CD4-positive, alpha-beta T cell (primary cell): ENCODE results near the gene SLCO2A1. TPM values are rescaled to one million over a fixed set of nuclear protein-coding genes. Genes with fewer than 3 reads are reported as not detected.

Experiments used
- ATAC-seq: fragments of 200-7000 bp; cut with Tn5 transposase; one replicate; pipeline ENCODE4 v1.10.0; 2022; ENCODE audit warnings: mild to moderate bottlenecking; ENCODE audit not compliant: poor library complexity
- CTCF ChIA-PET: fragments of 350-600 bp; sonication (Branson Sonifier 250); formaldehyde crosslinking; loops from one replicate; lab custom pipeline; 2021; ENCODE audit warnings: antibody characterized with exemption, inconsistent platforms; lab: Charles Lee
- POLR2A ChIA-PET: fragments of 350-600 bp; sonication (Branson Sonifier 250); formaldehyde crosslinking; loops from one replicate; lab custom pipeline; 2021; ENCODE audit warnings: antibody characterized with exemption, inconsistent platforms; lab: Charles Lee
- DNase-seq, 14 experiments: peaks; one replicate each; pipeline ENCODE4 v3.0.0-alpha.2; 2013 to 2020; ENCODE audit warnings: mixed read lengths in 2 of 14
- H3K27ac ChIP-seq, 2 donors: one replicate each; pipeline versions ENCODE4 v1.5.1 to v1.7.0; 2013; ENCODE audit warnings: low read length in 2 of 2, low read depth in 1 of 2, mild to moderate bottlenecking in 1 of 2
- H3K27me3 ChIP-seq, 2 experiments: 1 replicate in 1 of 2; 2 replicates in 1 of 2; pipeline versions ENCODE4 v1.6.1 to v1.7.0; 2013; ENCODE audit warnings: low read length in 2 of 2, control low read depth in 1 of 2, mild to moderate bottlenecking in 1 of 2, moderate library complexity in 1 of 2; ENCODE audit not compliant: insufficient read depth in 2 of 2, control insufficient read depth in 1 of 2
- H3K36me3 ChIP-seq: one replicate; pipeline ENCODE4 v1.6.1; 2013; ENCODE audit warnings: low read length, control low read depth; ENCODE audit not compliant: insufficient read depth
- H3K4me1 ChIP-seq: one replicate; pipeline ENCODE4 v1.6.1; 2013; ENCODE audit warnings: low read length, control low read depth; ENCODE audit not compliant: insufficient read depth
- H3K4me3 ChIP-seq: one replicate; pipeline ENCODE4 v1.5.1; 2013; ENCODE audit warnings: mild to moderate bottlenecking, low read length, moderate library complexity
- H3K9me3 ChIP-seq, 2 experiments: 1 replicate in 1 of 2; 2 replicates in 1 of 2; pipeline versions ENCODE4 v1.6.1 to v1.7.0; 2013; ENCODE audit warnings: low read length in 2 of 2, mild to moderate bottlenecking in 2 of 2, control low read depth in 1 of 2, moderate library complexity in 1 of 2; ENCODE audit not compliant: control insufficient read depth in 1 of 2, insufficient read depth in 1 of 2
- H3K27ac Mint-ChIP-seq: one replicate; pipeline ENCODE4 v1.8.0; 2020; ENCODE audit warnings: mixed read lengths
- H3K27me3 Mint-ChIP-seq: one replicate; pipeline ENCODE4 v1.8.0; 2021; ENCODE audit warnings: mixed read lengths
- H3K36me3 Mint-ChIP-seq: one replicate; pipeline ENCODE4 v1.8.0; 2021; ENCODE audit warnings: low read depth, mixed read lengths
- H3K4me1 Mint-ChIP-seq: one replicate; pipeline ENCODE4 v1.8.0; 2021; ENCODE audit warnings: low read depth, mixed read lengths
- H3K4me3 Mint-ChIP-seq: one replicate; pipeline ENCODE4 v1.8.0; 2020; ENCODE audit warnings: mild to moderate bottlenecking, mixed read lengths
- H3K9me3 Mint-ChIP-seq: one replicate; pipeline ENCODE4 v1.8.0; 2020; ENCODE audit warnings: mixed read lengths
- intact Hi-C, 2 experiments: fragments of 100-400 bp; cut with DNase I in 1 of 2; cut with micrococcal nuclease in 1 of 2; formaldehyde crosslinking; loops; one replicate each; pipeline versions ENCODE4 v1.15.1 to v1.9.0; 2023 to 2025; cut with DNase I, micrococcal nuclease
- total RNA-seq, 174 experiments: library from RNA in 2 of 174; stranded (reverse) in 2 of 174; gene quantifications; one replicate each; pipeline ENCODE4 v1.2.3 and lab custom pipeline; 2021 to 2026
- TF ChIP-seq, protein P1 (sequence below): fragments of 200-600 bp; IDR thresholded peaks from one replicate; pipeline ENCODE4 v1.8.0; 2022; ENCODE audit warnings: antibody characterized with exemption, mild to moderate bottlenecking

SLCO2A1 gene
- total RNA-seq, 2 experiments from 2014 or later = not detected

DNA sequence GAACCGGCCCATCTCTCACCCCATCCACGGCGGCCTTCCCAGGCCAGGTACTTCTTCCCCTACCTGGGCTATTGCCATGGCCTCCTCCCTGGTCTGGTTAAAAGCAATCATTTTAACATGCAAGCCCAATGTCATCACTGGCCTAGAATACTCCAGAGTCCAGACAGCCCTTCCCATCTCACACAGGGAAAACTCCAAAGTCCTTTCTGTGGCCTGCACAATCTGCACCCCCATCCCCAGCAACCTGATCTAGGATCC, 45.8 kb upstream of the SLCO2A1 start:
- Histone ChIP-seq H3K4me3 (no peak overlapping the region), H3K27me3 (peaks cover 0 to 2% of the 10 kb centered on the region in 2 experiments), H3K9me3 (peaks cover 0 to 5% of the 10 kb centered on the region in 2 experiments), H3K4me1 (no peaks in the 10 kb centered on the region), H3K27ac (no peak overlapping the region), H3K36me3 (no peaks in the 10 kb centered on the region)
- ATAC-seq = no peak
- CTCF ChIA-PET = no interaction called here
- H3K4me1 Mint-ChIP-seq = no peaks in the 10 kb centered on the region
- H3K27me3 Mint-ChIP-seq = peaks cover 8% of the 10 kb centered on the region
- POLR2A ChIA-PET = no interaction called here
- H3K36me3 Mint-ChIP-seq = no peaks in the 10 kb centered on the region
- no peak overlapping the region for H3K4me3 Mint-ChIP-seq
- no peak overlapping the region for H3K27ac Mint-ChIP-seq
- intact Hi-C loops = no loop called here
- DNase-seq = no peak
- peaks cover 2% of the 10 kb centered on the region for H3K9me3 Mint-ChIP-seq
- TF ChIP-seq, protein P1, sequence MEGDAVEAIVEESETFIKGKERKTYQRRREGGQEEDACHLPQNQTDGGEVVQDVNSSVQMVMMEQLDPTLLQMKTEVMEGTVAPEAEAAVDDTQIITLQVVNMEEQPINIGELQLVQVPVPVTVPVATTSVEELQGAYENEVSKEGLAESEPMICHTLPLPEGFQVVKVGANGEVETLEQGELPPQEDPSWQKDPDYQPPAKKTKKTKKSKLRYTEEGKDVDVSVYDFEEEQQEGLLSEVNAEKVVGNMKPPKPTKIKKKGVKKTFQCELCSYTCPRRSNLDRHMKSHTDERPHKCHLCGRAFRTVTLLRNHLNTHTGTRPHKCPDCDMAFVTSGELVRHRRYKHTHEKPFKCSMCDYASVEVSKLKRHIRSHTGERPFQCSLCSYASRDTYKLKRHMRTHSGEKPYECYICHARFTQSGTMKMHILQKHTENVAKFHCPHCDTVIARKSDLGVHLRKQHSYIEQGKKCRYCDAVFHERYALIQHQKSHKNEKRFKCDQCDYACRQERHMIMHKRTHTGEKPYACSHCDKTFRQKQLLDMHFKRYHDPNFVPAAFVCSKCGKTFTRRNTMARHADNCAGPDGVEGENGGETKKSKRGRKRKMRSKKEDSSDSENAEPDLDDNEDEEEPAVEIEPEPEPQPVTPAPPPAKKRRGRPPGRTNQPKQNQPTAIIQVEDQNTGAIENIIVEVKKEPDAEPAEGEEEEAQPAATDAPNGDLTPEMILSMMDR = no peak

DNA sequence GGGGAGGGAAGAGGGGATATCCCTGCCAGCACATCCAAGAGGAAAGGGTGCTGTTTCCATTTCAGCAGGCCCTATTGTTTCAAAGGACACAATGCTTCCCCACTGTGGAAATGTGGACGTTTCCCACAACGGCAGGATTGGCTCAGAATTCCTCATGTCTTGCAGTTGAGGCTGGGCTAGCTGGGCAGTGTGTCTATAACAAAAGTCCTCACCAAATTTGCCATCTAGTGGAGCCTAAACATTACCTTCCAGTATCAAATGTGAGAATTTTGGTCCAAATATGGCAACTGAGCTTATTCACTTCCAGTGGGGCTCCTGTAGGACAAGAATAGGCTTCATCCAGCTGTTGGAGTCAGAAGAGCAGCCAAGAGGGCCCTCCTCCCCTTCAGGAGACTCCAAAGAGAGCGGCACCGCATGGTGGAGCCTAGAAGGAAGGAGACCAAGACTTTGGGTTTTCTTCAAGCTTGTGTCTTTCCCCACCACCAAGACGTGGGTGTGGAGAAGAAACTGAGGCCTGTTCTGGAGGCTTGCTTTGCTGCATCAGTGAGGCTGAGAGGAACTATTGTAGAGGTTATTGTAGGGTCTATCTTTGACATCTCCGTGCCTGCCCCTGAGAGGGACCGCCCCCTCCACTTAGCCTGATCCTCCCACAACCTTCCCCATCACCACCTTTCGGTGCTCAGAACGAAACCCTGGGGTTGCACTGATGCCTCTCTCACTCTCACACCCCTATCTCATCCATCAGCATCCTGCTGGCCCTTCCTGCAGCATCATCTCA, 45.3 kb upstream of the SLCO2A1 start:
- peaks cover 0 to 2% of the 10 kb centered on the region in 2 experiments for H3K27me3 ChIP-seq
- peaks cover 0 to 5% of the 10 kb centered on the region in 2 experiments for H3K9me3 ChIP-seq
- H3K27ac ChIP-seq = no peak overlapping the region
- H3K36me3 ChIP-seq = no peaks in the 10 kb centered on the region
- no peaks in the 10 kb centered on the region for H3K36me3 Mint-ChIP-seq
- DNase-seq (no peak), ATAC-seq (no peak)
- peaks cover 8% of the 10 kb centered on the region for H3K27me3 Mint-ChIP-seq
- CTCF ChIA-PET = interaction anchor here (0.6 kb wide), 1 partner anchor 21 kb away, joined by 3 read pairs; no protein-coding TSS in a partner anchor
- no peaks in the 10 kb centered on the region for H3K4me1 Mint-ChIP-seq
- TF ChIP-seq, protein P1 = no peak
- H3K4me3 ChIP-seq = no peak overlapping the region
- no peak overlapping the region for H3K4me3 Mint-ChIP-seq
- intact Hi-C loops = no loop called here
- no peaks in the 10 kb centered on the region for H3K4me1 ChIP-seq
- peaks cover 2% of the 10 kb centered on the region for H3K9me3 Mint-ChIP-seq
- POLR2A ChIA-PET = no interaction called here
- no peak overlapping the region for H3K27ac Mint-ChIP-seq

DNA sequence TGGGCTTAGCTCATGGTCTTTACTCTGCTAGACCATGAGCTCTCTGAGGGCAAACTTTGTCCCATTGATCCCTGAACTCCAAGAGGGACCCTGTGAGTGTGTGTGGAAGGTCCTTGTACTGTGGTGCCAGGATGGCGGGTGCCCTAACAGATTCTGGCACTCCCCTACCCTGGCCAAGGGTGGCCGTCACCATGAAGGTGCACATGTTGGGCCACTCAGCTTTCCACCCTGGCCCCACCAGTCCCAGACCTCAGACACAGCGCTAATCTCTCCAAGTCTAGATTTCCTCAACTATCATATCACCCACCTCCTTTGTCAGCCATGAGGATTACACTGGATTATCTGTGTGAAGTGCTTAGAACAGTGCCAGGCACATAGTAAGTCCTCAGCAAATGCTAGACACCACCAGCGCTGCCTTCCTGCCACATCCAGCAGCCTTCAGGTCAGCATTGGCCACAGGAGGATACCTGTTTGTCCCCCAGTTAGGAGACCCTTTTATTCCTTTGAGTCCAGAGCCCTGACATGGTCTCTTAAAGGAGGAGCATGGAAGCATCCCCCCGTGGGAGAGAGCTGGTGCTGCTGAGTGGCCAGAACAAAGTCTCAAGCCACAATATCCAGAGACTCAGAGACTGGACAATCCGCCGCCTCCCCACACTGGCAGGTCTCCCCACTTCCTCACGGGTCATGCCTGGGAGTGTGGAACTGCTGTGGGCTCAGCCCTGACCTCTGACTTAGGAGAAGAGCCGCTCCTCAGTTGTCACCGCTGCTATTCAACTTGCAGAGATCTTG, 44.5 kb upstream of the SLCO2A1 start:
- intact Hi-C loops = no loop called here
- TF ChIP-seq, protein P1 = no peak
- no peak for DNase-seq

More for the DNA sequence above, 44.5 kb upstream of the SLCO2A1 start:
- Histone ChIP-seq H3K36me3 (no peaks in the 10 kb centered on the region), H3K4me1 (no peaks in the 10 kb centered on the region), H3K27ac (no peak overlapping the region), H3K9me3 (peaks cover 0 to 5% of the 10 kb centered on the region in 2 experiments), H3K4me3 (no peak overlapping the region), H3K27me3 (peaks cover 0 to 2% of the 10 kb centered on the region in 2 experiments)
- peaks cover 6% of the 10 kb centered on the region for H3K27me3 Mint-ChIP-seq
- no peak overlapping the region for H3K27ac Mint-ChIP-seq
- ChIA-PET CTCF (interaction anchor here (0.6 kb wide), 1 partner anchor 20 kb away, joined by 3 read pairs; no protein-coding TSS in a partner anchor), POLR2A (no interaction called here)
- H3K36me3 Mint-ChIP-seq = no peaks in the 10 kb centered on the region
- H3K4me3 Mint-ChIP-seq = no peak overlapping the region
- no peaks in the 10 kb centered on the region for H3K4me1 Mint-ChIP-seq
- peaks cover under 1% of the 10 kb centered on the region for H3K9me3 Mint-ChIP-seq
- no peak for ATAC-seq
